GM23338 (cell line): ENCODE measurements around the gene CLEC7A.

ENCODE experiments used
- CREB1 ChIP-seq: fragments of 250-450 bp; sonication (Bioruptor Pico); IDR thresholded peaks from 2 replicates; pipeline ENCODE4 v1.5.0; 2020; ENCODE audit warnings: low read depth, mild to moderate bottlenecking, moderate library complexity
- POLR2AphosphoS5 ChIP-seq: IDR thresholded peaks from 2 replicates; pipeline ENCODE4 v1.6.1; 2016; ENCODE audit warnings: antibody characterized with exemption, low read depth
- TF ChIP-seq, protein P1 (sequence below), 2 experiments: fragments of 200-600 bp in 1 of 2; sonication (generic) in 1 of 2; conservative IDR thresholded peaks; 2 replicates each; pipeline versions ENCODE4 v1.5.1 to v1.6.1; 2016 to 2017; ENCODE audit warnings: antibody characterized with exemption in 2 of 2, low read depth in 2 of 2, mild to moderate bottlenecking in 2 of 2, moderate library complexity in 1 of 2
- TF ChIP-seq, protein P2 (sequence below): IDR thresholded peaks from one replicate; pipeline ENCODE4 v1.6.1; 2018; ENCODE audit warnings: antibody characterized with exemption; ENCODE audit not compliant: unreplicated experiment

DNA sequence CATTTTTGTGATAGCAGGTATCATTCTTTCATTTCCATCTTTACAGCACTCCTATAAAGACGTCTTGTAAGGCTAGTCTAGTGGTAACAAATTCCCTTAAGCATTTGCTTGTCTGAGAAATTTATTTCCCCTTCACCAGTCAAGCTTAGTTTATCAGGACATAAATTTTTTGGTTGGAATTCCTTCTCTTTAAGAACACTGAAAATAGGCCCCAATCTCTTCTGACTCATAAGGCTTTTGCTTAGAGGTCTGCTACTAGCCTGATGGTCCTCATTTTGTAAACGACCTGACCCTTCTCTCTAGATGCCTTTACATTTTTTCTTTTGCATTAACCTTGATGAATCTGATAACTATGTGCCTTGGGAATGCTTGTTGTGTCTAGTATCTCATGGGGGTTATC, 21.6 kb upstream of the CLEC7A start:
- TF ChIP-seq, protein P1, sequence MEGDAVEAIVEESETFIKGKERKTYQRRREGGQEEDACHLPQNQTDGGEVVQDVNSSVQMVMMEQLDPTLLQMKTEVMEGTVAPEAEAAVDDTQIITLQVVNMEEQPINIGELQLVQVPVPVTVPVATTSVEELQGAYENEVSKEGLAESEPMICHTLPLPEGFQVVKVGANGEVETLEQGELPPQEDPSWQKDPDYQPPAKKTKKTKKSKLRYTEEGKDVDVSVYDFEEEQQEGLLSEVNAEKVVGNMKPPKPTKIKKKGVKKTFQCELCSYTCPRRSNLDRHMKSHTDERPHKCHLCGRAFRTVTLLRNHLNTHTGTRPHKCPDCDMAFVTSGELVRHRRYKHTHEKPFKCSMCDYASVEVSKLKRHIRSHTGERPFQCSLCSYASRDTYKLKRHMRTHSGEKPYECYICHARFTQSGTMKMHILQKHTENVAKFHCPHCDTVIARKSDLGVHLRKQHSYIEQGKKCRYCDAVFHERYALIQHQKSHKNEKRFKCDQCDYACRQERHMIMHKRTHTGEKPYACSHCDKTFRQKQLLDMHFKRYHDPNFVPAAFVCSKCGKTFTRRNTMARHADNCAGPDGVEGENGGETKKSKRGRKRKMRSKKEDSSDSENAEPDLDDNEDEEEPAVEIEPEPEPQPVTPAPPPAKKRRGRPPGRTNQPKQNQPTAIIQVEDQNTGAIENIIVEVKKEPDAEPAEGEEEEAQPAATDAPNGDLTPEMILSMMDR (conservative IDR thresholded peaks at IDR 0.05; ENCODE audit: low read depth in 2 of 2): no peak
- TF ChIP-seq CREB1 (no peak), POLR2AphosphoS5 (no peak)
- TF ChIP-seq, protein P2, sequence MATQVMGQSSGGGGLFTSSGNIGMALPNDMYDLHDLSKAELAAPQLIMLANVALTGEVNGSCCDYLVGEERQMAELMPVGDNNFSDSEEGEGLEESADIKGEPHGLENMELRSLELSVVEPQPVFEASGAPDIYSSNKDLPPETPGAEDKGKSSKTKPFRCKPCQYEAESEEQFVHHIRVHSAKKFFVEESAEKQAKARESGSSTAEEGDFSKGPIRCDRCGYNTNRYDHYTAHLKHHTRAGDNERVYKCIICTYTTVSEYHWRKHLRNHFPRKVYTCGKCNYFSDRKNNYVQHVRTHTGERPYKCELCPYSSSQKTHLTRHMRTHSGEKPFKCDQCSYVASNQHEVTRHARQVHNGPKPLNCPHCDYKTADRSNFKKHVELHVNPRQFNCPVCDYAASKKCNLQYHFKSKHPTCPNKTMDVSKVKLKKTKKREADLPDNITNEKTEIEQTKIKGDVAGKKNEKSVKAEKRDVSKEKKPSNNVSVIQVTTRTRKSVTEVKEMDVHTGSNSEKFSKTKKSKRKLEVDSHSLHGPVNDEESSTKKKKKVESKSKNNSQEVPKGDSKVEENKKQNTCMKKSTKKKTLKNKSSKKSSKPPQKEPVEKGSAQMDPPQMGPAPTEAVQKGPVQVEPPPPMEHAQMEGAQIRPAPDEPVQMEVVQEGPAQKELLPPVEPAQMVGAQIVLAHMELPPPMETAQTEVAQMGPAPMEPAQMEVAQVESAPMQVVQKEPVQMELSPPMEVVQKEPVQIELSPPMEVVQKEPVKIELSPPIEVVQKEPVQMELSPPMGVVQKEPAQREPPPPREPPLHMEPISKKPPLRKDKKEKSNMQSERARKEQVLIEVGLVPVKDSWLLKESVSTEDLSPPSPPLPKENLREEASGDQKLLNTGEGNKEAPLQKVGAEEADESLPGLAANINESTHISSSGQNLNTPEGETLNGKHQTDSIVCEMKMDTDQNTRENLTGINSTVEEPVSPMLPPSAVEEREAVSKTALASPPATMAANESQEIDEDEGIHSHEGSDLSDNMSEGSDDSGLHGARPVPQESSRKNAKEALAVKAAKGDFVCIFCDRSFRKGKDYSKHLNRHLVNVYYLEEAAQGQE: no peak
